ENCODE results near the gene SPOPL.

The SPOPL gene

DNA sequence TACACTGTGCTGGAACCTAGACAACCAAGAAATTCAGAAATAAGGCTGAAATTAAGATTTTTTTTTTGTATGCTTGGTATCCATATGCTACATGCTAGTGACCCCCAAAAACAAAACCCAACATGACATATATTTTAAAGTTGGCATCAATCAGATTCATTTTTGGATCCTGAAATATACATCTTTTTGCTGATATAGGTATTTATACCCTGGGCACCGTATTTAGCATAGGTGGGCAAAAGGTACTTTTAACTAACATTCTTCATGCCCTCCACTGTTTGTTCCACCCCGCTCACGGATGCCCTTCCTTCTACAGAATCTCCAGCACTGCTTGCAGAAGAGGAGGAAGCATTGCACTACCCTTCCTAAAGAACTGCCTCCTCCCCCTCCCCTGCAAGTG is 52.6 kb downstream of the SPOPL start:
- Histone ChIP-seq H3K79me2 (ENCODE audit: control insufficient read depth, insufficient read depth, low read length, unreplicated experiment) (peaks cover 2% of the 10 kb centered on the region), H3K4me3 (ENCODE audit: low read depth, low read length) (no peak overlapping the region), H2AFZ (ENCODE audit: low read length, unreplicated experiment) (no peak overlapping the region), H3K27me3 (ENCODE audit: insufficient read depth, low read length) (no peaks in the 10 kb centered on the region), H3K27ac (ENCODE audit: low read depth, low read length) (no peak overlapping the region), H3K36me3 (ENCODE audit: insufficient read depth, low read length) (peaks cover 7% of the 10 kb centered on the region), H3K4me1 (ENCODE audit: control insufficient read depth, insufficient read depth, low read length, unreplicated experiment) (no peaks in the 10 kb centered on the region)

DNA sequence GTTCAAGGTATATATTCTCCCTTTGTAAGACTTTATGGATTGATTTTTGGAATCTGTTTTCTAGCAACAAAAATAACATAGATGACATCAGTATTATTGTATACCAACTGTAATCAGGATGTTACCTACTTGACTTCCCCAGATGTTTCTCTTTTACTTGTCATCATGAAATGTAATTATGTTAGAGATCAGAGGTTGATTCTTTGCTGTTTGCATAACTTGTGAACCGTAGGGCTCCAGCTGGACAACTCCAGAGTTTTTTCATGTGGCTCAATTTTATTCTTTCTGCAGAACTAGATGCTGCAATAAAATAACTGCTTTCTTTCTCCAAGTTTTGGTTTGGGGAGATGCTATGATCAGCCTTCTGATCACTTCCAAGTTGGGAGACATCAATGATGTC is 58.1 kb downstream of the SPOPL start:
- Histone ChIP-seq H3K79me2 (ENCODE audit: control insufficient read depth, insufficient read depth, low read length, unreplicated experiment) (no peaks in the 10 kb centered on the region), H3K27ac (ENCODE audit: low read depth, low read length) (no peak overlapping the region), H3K4me1 (ENCODE audit: control insufficient read depth, insufficient read depth, low read length, unreplicated experiment) (no peaks in the 10 kb centered on the region), H2AFZ (ENCODE audit: low read length, unreplicated experiment) (no peak overlapping the region), H3K4me3 (ENCODE audit: low read depth, low read length) (no peak overlapping the region), H3K36me3 (ENCODE audit: insufficient read depth, low read length) (peaks cover 13% of the 10 kb centered on the region), H3K27me3 (ENCODE audit: insufficient read depth, low read length) (no peaks in the 10 kb centered on the region)

DNA sequence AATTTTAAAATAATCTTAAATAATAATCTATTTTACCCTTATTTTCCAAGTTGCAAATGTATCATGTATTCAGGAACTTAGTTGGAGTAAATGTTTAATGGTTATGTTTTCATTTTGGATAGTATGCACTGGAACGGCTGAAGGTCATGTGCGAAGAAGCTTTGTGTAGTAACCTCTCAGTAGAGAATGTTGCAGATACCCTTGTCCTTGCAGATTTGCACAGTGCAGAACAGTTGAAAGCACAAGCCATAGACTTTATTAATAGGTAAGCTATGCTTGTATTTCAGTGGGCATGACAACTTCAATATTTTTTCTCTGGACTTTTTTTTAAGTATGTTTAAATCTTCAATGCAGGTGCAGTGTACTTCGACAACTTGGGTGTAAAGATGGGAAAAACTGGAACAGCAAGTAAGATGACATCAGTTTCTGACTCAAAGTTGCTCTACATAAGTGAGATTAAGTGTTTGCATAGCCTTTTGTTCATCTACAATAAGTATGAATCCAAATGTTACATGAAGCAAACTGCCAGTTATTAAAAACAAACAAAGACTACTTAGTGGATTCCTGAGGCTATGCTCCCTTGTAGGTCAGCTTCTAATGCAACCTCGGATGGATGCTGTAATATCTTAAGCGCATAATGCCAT is 63.1 kb downstream of the SPOPL start:
- Histone ChIP-seq H3K79me2 (ENCODE audit: control insufficient read depth, insufficient read depth, low read length, unreplicated experiment) (no peaks in the 10 kb centered on the region), H3K36me3 (ENCODE audit: insufficient read depth, low read length) (peaks cover 6% of the 10 kb centered on the region), H2AFZ (ENCODE audit: low read length, unreplicated experiment) (no peak overlapping the region), H3K27me3 (ENCODE audit: insufficient read depth, low read length) (no peaks in the 10 kb centered on the region), H3K4me1 (ENCODE audit: control insufficient read depth, insufficient read depth, low read length, unreplicated experiment) (no peaks in the 10 kb centered on the region), H3K27ac (ENCODE audit: low read depth, low read length) (no peak overlapping the region), H3K4me3 (ENCODE audit: low read depth, low read length) (no peak overlapping the region)

DNA sequence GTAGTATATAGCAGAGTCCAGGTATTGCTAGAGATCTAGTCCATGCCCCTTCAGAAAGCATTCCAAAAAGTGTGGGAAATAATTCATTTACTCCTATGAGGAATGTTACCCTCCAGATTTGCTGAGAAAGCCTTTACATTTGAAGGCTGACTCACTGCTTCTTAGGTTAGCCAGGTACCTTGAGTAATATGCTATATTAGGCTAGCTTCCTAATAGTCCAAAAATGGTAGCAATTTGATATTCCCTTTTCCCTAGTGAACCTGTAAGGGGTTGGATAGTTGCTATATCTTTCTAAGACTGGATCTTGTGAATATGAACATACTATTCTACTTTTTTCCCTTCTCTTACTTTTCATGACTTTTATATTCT is 63.6 kb downstream of the SPOPL start:
- Histone ChIP-seq H2AFZ (ENCODE audit: low read length, unreplicated experiment) (no peak overlapping the region), H3K4me3 (ENCODE audit: low read depth, low read length) (no peak overlapping the region), H3K36me3 (ENCODE audit: insufficient read depth, low read length) (peaks cover 3% of the 10 kb centered on the region; the same call in 1 of the 2 replicates), H3K4me1 (ENCODE audit: control insufficient read depth, insufficient read depth, low read length, unreplicated experiment) (no peaks in the 10 kb centered on the region), H3K27me3 (ENCODE audit: insufficient read depth, low read length) (no peaks in the 10 kb centered on the region), H3K27ac (ENCODE audit: low read depth, low read length) (no peak overlapping the region), H3K79me2 (ENCODE audit: control insufficient read depth, insufficient read depth, low read length, unreplicated experiment) (no peaks in the 10 kb centered on the region)

DNA sequence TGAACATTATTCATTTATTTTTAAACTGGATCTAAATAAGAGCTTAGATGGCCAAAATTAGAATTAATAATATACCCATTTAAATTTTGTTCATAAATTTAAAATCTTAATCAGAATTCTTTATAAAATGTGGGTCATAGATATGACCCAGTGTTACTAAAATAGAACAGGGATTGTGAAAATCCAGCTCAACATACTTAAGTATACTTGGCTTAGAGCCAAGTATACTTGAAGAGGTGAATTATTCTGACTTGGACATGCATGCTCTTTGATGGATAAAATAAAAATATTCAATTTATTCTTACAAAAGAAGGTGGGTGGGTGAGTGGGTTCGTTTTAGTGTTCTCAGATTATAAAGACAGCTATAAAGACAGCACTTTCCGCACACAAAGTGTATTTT is 70.7 kb downstream of the SPOPL start:
- H3K36me3 ChIP-seq (ENCODE audit: insufficient read depth, low read length): 0 out of 2 replicates have a peak, but pooled peaks cover 5% of the 10 kb centered on the region
- no peaks in the 10 kb centered on the region for H3K4me1 ChIP-seq (ENCODE audit: control insufficient read depth, insufficient read depth, low read length, unreplicated experiment)
- H2AFZ ChIP-seq (ENCODE audit: low read length, unreplicated experiment): no peak overlapping the region
- no peaks in the 10 kb centered on the region for H3K27me3 ChIP-seq (ENCODE audit: insufficient read depth, low read length)
- H3K27ac ChIP-seq (ENCODE audit: low read depth, low read length): no peak overlapping the region
- no peak overlapping the region for H3K4me3 ChIP-seq (ENCODE audit: low read depth, low read length)
- H3K79me2 ChIP-seq (ENCODE audit: control insufficient read depth, insufficient read depth, low read length, unreplicated experiment): no peaks in the 10 kb centered on the region

DNA sequence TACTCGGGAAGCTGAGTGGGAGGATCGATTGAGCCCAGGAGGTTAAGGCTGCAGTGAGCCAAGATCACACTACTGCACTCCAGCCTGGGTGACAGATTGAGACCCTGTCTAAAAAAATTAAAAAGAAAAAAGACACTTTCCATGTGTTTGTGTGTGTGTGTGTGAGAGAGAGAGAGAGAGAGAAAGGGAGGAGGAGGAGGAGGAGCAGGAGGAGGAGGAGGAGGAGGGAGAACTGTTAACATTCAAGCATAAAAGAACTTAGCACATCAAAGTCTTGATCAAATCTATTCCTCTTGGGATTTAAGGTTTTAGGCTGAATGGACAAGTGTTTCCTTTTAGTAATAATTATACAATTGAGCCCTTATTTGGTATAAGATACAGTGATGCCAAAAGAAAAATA is 75.5 kb downstream of the SPOPL start:
- Histone ChIP-seq H3K4me1 (ENCODE audit: control insufficient read depth, insufficient read depth, low read length, unreplicated experiment) (no peaks in the 10 kb centered on the region), H3K36me3 (ENCODE audit: insufficient read depth, low read length) (0 out of 2 replicates have a peak, but pooled peaks cover 5% of the 10 kb centered on the region), H3K27me3 (ENCODE audit: insufficient read depth, low read length) (no peaks in the 10 kb centered on the region), H3K4me3 (ENCODE audit: low read depth, low read length) (no peak overlapping the region), H2AFZ (ENCODE audit: low read length, unreplicated experiment) (no peak overlapping the region), H3K27ac (ENCODE audit: low read depth, low read length) (no peak overlapping the region), H3K79me2 (ENCODE audit: control insufficient read depth, insufficient read depth, low read length, unreplicated experiment) (no peaks in the 10 kb centered on the region)

DNA sequence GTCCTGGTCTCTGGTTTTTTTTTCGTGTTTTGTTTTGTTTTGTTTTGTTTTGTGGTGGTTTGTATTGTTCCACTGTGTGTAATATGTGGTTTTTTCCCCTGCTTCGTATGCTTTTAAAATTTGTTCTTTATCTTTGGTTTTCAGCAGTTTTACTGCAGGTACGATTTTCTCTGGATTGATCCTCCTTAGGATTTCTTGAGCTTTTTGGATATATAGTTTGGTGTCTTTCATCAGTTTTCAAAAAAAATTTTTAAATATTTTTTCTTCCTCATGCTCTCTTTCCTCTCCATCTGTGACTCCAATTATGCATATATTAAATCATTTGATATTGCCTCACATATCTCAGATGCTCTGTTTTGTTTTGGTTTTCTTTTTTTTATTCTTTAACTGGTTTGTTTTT is 78.0 kb downstream of the SPOPL start:
- Histone ChIP-seq H3K27ac (ENCODE audit: low read depth, low read length) (no peak overlapping the region), H3K4me3 (ENCODE audit: low read depth, low read length) (no peak overlapping the region), H3K36me3 (ENCODE audit: insufficient read depth, low read length) (0 out of 2 replicates have a peak, but pooled peaks cover 2% of the 10 kb centered on the region), H3K4me1 (ENCODE audit: control insufficient read depth, insufficient read depth, low read length, unreplicated experiment) (no peaks in the 10 kb centered on the region), H3K27me3 (ENCODE audit: insufficient read depth, low read length) (no peaks in the 10 kb centered on the region), H3K79me2 (ENCODE audit: control insufficient read depth, insufficient read depth, low read length, unreplicated experiment) (no peaks in the 10 kb centered on the region), H2AFZ (ENCODE audit: low read length, unreplicated experiment) (no peak overlapping the region)

DNA sequence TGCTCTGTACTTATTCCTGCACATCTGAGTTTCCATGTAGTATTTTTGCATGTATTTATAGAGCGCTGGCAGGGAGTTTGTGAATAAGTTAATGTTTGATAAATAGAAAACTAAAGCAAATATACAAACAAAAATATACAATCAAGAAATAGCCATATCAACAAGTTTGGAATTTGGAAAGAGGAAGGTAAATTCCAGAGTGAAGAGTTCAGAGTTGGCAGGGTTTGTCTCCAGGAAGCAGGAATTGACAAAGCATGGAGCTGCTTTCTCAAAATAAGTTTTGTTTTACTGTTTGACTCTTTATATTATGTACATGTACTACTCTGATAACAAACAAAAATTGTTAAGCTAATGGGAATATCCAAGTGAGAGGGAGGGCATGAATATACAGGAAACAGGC is 80.3 kb downstream of the SPOPL start:
- no peaks in the 10 kb centered on the region for H3K27me3 ChIP-seq (ENCODE audit: insufficient read depth, low read length)
- H3K4me1 ChIP-seq (ENCODE audit: control insufficient read depth, insufficient read depth, low read length, unreplicated experiment): no peaks in the 10 kb centered on the region
- H3K27ac ChIP-seq (ENCODE audit: low read depth, low read length): no peak overlapping the region

DNA sequence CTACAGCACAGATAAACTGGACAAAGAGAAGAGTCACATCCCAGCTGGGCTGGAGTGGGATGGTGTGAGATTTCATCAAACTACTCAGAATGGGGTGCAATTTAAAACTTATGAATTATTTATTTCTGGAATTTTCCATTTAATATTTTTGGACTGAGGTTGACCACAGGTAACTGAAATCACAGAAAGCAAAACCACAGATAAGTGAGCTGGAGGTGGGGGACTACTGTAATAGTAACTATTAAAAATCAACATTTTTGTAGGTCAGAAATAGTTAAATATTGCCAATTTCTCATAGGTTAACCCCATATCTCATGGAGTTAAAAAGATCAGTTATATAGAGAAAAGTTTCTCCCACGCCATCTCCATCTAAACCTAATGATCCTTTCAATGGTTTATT is 88.1 kb downstream of the SPOPL start:
- no peak overlapping the region for H3K4me3 ChIP-seq (ENCODE audit: low read depth, low read length)
- no peaks in the 10 kb centered on the region for H3K36me3 ChIP-seq (ENCODE audit: insufficient read depth, low read length)
- no peak overlapping the region for H3K27ac ChIP-seq (ENCODE audit: low read depth, low read length)
- no peak overlapping the region for H2AFZ ChIP-seq (ENCODE audit: low read length, unreplicated experiment)
- H3K27me3 ChIP-seq (ENCODE audit: insufficient read depth, low read length): no peaks in the 10 kb centered on the region
- H3K4me1 ChIP-seq (ENCODE audit: control insufficient read depth, insufficient read depth, low read length, unreplicated experiment): no peaks in the 10 kb centered on the region
- no peaks in the 10 kb centered on the region for H3K79me2 ChIP-seq (ENCODE audit: control insufficient read depth, insufficient read depth, low read length, unreplicated experiment)

More for the DNA sequence above, 80.3 kb downstream of the SPOPL start:
- Histone ChIP-seq H2AFZ (ENCODE audit: low read length, unreplicated experiment) (no peak overlapping the region), H3K36me3 (ENCODE audit: insufficient read depth, low read length) (no peaks in the 10 kb centered on the region), H3K4me3 (ENCODE audit: low read depth, low read length) (no peak overlapping the region), H3K79me2 (ENCODE audit: control insufficient read depth, insufficient read depth, low read length, unreplicated experiment) (no peaks in the 10 kb centered on the region)

DNA sequence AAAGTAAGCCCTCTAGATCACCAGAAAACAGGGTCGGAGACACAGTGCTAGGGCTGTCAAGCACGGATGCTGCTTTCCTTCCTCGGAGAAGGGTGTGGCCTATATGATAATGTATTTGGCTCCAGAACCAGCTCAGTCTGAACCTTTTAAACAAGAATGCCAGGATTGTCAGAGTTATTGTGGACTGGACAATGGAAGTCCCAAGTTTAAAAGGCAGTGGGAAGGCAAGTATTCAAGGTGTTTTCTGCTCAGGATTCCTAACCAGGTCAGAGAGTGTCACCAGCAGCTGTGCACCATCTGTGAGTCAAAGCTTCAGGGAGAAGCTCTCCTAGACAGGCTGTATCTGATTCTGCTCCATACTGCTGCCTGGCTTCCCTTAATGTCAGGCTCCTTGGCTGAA is 94.8 kb downstream of the SPOPL start:
- Histone ChIP-seq H2AFZ (ENCODE audit: low read length, unreplicated experiment) (no peak overlapping the region), H3K4me3 (ENCODE audit: low read depth, low read length) (no peak overlapping the region), H3K27ac (ENCODE audit: low read depth, low read length) (no peak overlapping the region), H3K4me1 (ENCODE audit: control insufficient read depth, insufficient read depth, low read length, unreplicated experiment) (no peaks in the 10 kb centered on the region), H3K27me3 (ENCODE audit: insufficient read depth, low read length) (no peaks in the 10 kb centered on the region), H3K79me2 (ENCODE audit: control insufficient read depth, insufficient read depth, low read length, unreplicated experiment) (no peaks in the 10 kb centered on the region), H3K36me3 (ENCODE audit: insufficient read depth, low read length) (no peaks in the 10 kb centered on the region)

DNA sequence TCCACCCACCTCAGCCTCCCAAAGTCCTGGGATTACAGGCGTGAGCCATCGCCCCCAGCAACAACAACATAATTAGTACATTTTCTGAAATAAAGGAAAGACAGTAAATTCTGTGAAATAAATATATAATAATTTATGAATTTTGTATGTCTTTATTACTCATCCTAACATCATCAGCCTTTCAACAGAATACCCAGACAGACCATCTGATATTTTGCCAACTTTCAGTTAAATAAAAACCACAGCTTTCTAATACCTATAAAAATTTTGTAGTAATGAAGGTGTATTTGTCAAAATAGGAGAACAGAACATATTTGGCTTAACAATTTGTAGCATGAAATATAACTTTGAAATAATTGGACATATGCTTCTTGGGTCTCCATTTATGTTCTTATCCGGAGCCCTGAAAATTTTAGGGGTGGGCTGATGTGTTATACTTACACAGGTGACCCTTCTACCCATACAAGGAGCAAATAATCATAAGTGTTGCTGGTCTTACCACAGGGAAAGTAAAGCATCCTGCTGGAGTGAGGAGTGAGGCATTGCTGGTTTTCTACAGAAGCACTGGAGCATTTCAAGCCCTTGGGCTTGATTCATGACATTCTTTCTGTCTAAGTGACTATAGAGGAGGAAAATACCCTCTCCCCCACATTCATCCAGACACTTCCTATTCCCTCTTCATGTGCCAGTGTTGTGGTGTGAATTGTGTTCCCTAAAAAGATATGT is 99.3 kb downstream of the SPOPL start:
- H3K79me2 ChIP-seq (ENCODE audit: control insufficient read depth, insufficient read depth, low read length, unreplicated experiment): no peaks in the 10 kb centered on the region
- H3K4me1 ChIP-seq (ENCODE audit: control insufficient read depth, insufficient read depth, low read length, unreplicated experiment): no peaks in the 10 kb centered on the region
- H3K4me3 ChIP-seq (ENCODE audit: low read depth, low read length): no peak overlapping the region
- H2AFZ ChIP-seq (ENCODE audit: low read length, unreplicated experiment): no peak overlapping the region
- H3K27ac ChIP-seq (ENCODE audit: low read depth, low read length): no peak overlapping the region
- no peaks in the 10 kb centered on the region for H3K36me3 ChIP-seq (ENCODE audit: insufficient read depth, low read length)
- no peaks in the 10 kb centered on the region for H3K27me3 ChIP-seq (ENCODE audit: insufficient read depth, low read length)
